HepG2 (cell line): Measurements from ENCODE around the gene CARMIL3. TPM values are rescaled to one million over a fixed set of nuclear protein-coding genes. Genes with fewer than 3 reads are reported as not detected.

Experiments used
- ATF7 ChIP-seq, 2 experiments: fragments of 450-650 bp in 1 of 2; sonication (generic) in 1 of 2; formaldehyde crosslinking in 1 of 2; IDR thresholded peaks; 2 replicates each; pipeline versions ENCODE4 v1.4.0 to v1.6.1; 2016 to 2020; ENCODE audit warnings: antibody characterized with exemption in 1 of 2, mild to moderate bottlenecking in 1 of 2, missing genetic modification reagents in 1 of 2
- FOXA3 ChIP-seq: IDR thresholded peaks from 2 replicates; pipeline ENCODE4 v1.6.1; 2016; ENCODE audit warnings: missing genetic modification reagents, missing compliant biosample characterization
- HMG20B ChIP-seq: conservative IDR thresholded peaks from 2 replicates; pipeline ENCODE4 v1.6.1; 2016; ENCODE audit warnings: missing genetic modification reagents, missing compliant biosample characterization
- JUN ChIP-seq: sonication (generic); formaldehyde crosslinking; IDR thresholded peaks from 2 replicates; pipeline ENCODE4 v1.4.0; 2020; ENCODE audit warnings: mild to moderate bottlenecking, missing genetic modification reagents
- ONECUT2 ChIP-seq: sonication (generic); formaldehyde crosslinking; IDR thresholded peaks from 2 replicates; pipeline ENCODE4 v1.4.0; 2020; ENCODE audit warnings: missing genetic modification reagents
- PITX1 ChIP-seq: sonication (generic); formaldehyde crosslinking; IDR thresholded peaks from 2 replicates; pipeline ENCODE4 v1.5.1; 2020; ENCODE audit warnings: mild to moderate bottlenecking, missing genetic modification reagents
- REXO4 ChIP-seq: sonication (generic); formaldehyde crosslinking; IDR thresholded peaks from 2 replicates; pipeline ENCODE4 v1.8.0; 2022; ENCODE audit warnings: missing genetic modification reagents, mild to moderate bottlenecking, borderline replicate concordance
- RXRB ChIP-seq: IDR thresholded peaks from 2 replicates; pipeline ENCODE4 v1.6.1; 2016; ENCODE audit warnings: borderline replicate concordance, missing genetic modification reagents, missing compliant biosample characterization
- ZNF644 ChIP-seq: IDR thresholded peaks from 2 replicates; pipeline ENCODE4 v1.6.1; 2016; ENCODE audit warnings: low read depth
- ZNF777 ChIP-seq: sonication (generic); formaldehyde crosslinking; IDR thresholded peaks from 2 replicates; pipeline ENCODE4 v1.4.0; 2020; ENCODE audit warnings: missing genetic modification reagents
- ZNF878 ChIP-seq: sonication (generic); formaldehyde crosslinking; IDR thresholded peaks from 2 replicates; pipeline ENCODE4 v1.8.1; 2023; ENCODE audit warnings: mild to moderate bottlenecking, missing genetic modification reagents, moderate library complexity
- polyA plus RNA-seq, 8 experiments: library from polyadenylated mRNA; depleted of rRNA in 3 of 8; stranded (reverse) in 7 of 8; unstranded in 1 of 8; fragments of >200 nt; fragmentation: Illumina TruSeq in 4 of 8; extraction: Trizol in 4 of 8; gene quantifications; 2 replicates each; pipeline versions ENCODE4 v1.2.1 to v1.2.3, GENCODE V29; 2011 to 2016; ENCODE audit warnings: low read depth in 4 of 8, missing spikeins in 1 of 8, mixed read lengths in 1 of 8; ENCODE audit not compliant: insufficient read depth in 1 of 8
- total RNA-seq, 5 experiments: library from RNA; depleted of rRNA; stranded (reverse); fragments of >200 nt; fragmentation: Illumina TruSeq; extraction: Trizol; gene quantifications; 2 replicates each; pipeline ENCODE4 v1.2.3, GENCODE V29; 2016; ENCODE audit warnings: low read depth in 1 of 5
- TF ChIP-seq, protein P1 (sequence below): IDR thresholded peaks from 2 replicates; pipeline ENCODE4 v1.6.1; 2018; ENCODE audit warnings: missing genetic modification reagents
- TF ChIP-seq, protein P2 (sequence below): sonication (generic); formaldehyde crosslinking; IDR thresholded peaks from 2 replicates; pipeline ENCODE4 v1.4.0; 2020; ENCODE audit warnings: missing genetic modification reagents
- TF ChIP-seq, protein P3 (sequence below), 2 experiments: fragments of 450-650 bp in 1 of 2; sonication (generic) in 1 of 2; formaldehyde crosslinking in 1 of 2; IDR thresholded peaks; 2 replicates each; pipeline versions ENCODE4 v1.6.1 to v1.8.0; 2016 to 2022; ENCODE audit warnings: antibody characterized with exemption in 1 of 2, mild to moderate bottlenecking in 1 of 2, missing genetic modification reagents in 1 of 2
- TF ChIP-seq, protein P4 (sequence below): fragments of 450-650 bp; IDR thresholded peaks from 2 replicates; pipeline ENCODE4 v1.6.1; 2016

The CARMIL3 gene
- total and polyA plus RNA-seq, 2 of the 13 experiments (the other 11 are each of a cell fraction or from before 2014, with no cell fraction given), result 0.27 to 0.55 TPM

DNA sequence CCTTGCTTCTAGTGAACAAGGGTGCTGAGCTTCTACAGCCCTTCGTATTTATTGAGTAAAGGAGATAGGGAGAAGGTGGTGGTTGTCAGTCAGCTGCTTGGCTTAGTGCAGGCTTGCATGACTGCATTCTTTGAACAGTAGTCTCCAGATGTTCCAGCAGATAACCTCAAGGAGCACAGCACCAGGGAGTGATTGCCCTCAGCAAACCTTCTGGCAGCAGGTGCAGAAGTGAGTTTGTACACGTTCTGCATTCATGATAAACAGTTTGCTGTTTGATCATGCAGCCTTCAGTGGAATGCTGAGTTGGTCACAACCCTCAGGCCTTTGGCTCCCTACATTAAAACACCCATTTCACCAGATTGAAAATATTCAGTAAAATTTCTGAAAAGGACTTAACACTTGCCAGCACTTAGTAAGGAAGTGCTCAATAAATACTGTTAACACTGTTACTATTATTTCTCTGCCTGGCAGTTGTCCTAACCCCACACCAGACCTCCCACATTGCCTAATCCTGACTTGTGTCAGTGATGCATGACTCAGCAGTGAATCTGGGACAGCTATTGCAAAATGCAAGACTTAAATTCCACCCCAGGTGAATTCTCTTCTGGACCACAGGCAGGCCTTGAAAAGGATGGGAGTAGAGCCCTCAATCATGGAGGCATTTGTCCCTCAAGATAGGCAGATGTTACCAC, 18.9 kb upstream of the CARMIL3 start (continued):
- TF ChIP-seq, protein P1, sequence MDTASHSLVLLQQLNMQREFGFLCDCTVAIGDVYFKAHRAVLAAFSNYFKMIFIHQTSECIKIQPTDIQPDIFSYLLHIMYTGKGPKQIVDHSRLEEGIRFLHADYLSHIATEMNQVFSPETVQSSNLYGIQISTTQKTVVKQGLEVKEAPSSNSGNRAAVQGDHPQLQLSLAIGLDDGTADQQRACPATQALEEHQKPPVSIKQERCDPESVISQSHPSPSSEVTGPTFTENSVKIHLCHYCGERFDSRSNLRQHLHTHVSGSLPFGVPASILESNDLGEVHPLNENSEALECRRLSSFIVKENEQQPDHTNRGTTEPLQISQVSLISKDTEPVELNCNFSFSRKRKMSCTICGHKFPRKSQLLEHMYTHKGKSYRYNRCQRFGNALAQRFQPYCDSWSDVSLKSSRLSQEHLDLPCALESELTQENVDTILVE (CRISPR knock-in tag), result peak; percentile 52; the same call in 1 of the 2 replicates
- TF ChIP-seq ZNF777 (CRISPR knock-in tag), result no peak
- TF ChIP-seq ATF7 (IDR thresholded peaks at IDR 0.05), result 0 out of 2 replicates have a peak, but pooled peaks have one; percentile 24
- no peak for TF ChIP-seq ATF7 (CRISPR knock-in tag; IDR thresholded peaks at IDR 0.05)
- peak; percentile 54 for TF ChIP-seq ZNF878 (CRISPR knock-in tag)
- TF ChIP-seq, protein P2, sequence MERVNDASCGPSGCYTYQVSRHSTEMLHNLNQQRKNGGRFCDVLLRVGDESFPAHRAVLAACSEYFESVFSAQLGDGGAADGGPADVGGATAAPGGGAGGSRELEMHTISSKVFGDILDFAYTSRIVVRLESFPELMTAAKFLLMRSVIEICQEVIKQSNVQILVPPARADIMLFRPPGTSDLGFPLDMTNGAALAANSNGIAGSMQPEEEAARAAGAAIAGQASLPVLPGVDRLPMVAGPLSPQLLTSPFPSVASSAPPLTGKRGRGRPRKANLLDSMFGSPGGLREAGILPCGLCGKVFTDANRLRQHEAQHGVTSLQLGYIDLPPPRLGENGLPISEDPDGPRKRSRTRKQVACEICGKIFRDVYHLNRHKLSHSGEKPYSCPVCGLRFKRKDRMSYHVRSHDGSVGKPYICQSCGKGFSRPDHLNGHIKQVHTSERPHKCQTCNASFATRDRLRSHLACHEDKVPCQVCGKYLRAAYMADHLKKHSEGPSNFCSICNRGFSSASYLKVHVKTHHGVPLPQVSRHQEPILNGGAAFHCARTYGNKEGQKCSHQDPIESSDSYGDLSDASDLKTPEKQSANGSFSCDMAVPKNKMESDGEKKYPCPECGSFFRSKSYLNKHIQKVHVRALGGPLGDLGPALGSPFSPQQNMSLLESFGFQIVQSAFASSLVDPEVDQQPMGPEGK, result peak; percentile 88
- TF ChIP-seq FOXA3 (CRISPR knock-in tag), result peak; percentile 84
- TF ChIP-seq REXO4 (CRISPR knock-in tag), result no peak
- TF ChIP-seq, protein P3, sequence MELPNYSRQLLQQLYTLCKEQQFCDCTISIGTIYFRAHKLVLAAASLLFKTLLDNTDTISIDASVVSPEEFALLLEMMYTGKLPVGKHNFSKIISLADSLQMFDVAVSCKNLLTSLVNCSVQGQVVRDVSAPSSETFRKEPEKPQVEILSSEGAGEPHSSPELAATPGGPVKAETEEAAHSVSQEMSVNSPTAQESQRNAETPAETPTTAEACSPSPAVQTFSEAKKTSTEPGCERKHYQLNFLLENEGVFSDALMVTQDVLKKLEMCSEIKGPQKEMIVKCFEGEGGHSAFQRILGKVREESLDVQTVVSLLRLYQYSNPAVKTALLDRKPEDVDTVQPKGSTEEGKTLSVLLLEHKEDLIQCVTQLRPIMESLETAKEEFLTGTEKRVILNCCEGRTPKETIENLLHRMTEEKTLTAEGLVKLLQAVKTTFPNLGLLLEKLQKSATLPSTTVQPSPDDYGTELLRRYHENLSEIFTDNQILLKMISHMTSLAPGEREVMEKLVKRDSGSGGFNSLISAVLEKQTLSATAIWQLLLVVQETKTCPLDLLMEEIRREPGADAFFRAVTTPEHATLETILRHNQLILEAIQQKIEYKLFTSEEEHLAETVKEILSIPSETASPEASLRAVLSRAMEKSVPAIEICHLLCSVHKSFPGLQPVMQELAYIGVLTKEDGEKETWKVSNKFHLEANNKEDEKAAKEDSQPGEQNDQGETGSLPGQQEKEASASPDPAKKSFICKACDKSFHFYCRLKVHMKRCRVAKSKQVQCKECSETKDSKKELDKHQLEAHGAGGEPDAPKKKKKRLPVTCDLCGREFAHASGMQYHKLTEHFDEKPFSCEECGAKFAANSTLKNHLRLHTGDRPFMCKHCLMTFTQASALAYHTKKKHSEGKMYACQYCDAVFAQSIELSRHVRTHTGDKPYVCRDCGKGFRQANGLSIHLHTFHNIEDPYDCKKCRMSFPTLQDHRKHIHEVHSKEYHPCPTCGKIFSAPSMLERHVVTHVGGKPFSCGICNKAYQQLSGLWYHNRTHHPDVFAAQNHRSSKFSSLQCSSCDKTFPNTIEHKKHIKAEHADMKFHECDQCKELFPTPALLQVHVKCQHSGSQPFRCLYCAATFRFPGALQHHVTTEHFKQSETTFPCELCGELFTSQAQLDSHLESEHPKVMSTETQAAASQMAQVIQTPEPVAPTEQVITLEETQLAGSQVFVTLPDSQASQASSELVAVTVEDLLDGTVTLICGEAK (IDR thresholded peaks at IDR 0.05), result no peak
- TF ChIP-seq, protein P3 (CRISPR knock-in tag; IDR thresholded peaks at IDR 0.05), result peak; percentile 26; the same call in 1 of the 2 replicates
- TF ChIP-seq PITX1 (CRISPR knock-in tag), result peak; percentile 65
- peak; percentile 90 for TF ChIP-seq ZNF644
- TF ChIP-seq RXRB, result peak; percentile 81
- TF ChIP-seq, protein P4, sequence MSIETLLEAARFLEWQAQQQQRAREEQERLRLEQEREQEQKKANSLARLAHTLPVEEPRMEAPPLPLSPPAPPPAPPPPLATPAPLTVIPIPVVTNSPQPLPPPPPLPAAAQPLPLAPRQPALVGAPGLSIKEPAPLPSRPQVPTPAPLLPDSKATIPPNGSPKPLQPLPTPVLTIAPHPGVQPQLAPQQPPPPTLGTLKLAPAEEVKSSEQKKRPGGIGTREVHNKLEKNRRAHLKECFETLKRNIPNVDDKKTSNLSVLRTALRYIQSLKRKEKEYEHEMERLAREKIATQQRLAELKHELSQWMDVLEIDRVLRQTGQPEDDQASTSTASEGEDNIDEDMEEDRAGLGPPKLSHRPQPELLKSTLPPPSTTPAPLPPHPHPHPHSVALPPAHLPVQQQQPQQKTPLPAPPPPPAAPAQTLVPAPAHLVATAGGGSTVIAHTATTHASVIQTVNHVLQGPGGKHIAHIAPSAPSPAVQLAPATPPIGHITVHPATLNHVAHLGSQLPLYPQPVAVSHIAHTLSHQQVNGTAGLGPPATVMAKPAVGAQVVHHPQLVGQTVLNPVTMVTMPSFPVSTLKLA, result peak; percentile 2; the same call in 1 of the 2 replicates
- peak; percentile 70; the same call in 1 of the 2 replicates for TF ChIP-seq JUN (CRISPR knock-in tag)
- no peak for TF ChIP-seq ONECUT2 (CRISPR knock-in tag)
- TF ChIP-seq HMG20B (CRISPR knock-in tag), result peak; percentile 63; the same call in 1 of the 2 replicates
